HG03354 (cell line): ENCODE results near the gene CD300A.
"Not testable (repeated sequence)": the region's sequence is repeated elsewhere in the genome, so short reads cannot be mapped to it uniquely, and the experiment has no call there.

ENCODE experiments used
- ATAC-seq: cut with Tn5 transposase; IDR thresholded peaks from one replicate; pipeline ENCODE4 v1.9.1; 2021; ENCODE audit warnings: mild to moderate bottlenecking; ENCODE audit not compliant: unreplicated experiment, poor library complexity, severe bottlenecking

Gene CD300A

DNA sequence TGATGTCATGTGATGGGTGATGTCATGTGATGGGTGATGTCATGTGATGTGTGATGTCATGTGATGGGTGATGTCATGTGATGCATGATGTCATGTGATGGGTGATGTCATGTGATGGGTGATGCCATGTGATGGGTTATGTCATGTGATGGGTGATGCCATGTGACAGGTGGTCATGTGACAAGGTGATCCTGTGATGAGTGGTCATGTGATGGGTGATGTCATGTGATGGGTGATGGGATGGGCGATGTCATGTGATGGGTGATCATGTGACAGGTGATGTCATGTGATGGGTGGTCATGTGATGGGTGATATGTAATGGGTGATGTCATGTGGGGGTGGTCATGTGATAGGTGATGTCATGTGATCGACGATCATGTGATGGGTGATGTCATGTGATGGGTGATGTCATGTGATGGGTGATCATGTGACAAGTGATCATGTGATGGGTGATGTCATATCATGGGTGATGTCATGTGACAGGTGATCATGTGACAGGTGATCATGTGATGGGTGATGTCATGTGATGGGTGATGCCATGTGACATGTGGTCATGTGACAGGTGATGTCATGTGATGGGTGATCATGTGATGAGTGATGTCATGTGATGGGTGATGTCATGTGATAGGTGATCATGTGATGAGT lies 47.7 kb downstream of the CD300A start:
- no peak for ATAC-seq

DNA sequence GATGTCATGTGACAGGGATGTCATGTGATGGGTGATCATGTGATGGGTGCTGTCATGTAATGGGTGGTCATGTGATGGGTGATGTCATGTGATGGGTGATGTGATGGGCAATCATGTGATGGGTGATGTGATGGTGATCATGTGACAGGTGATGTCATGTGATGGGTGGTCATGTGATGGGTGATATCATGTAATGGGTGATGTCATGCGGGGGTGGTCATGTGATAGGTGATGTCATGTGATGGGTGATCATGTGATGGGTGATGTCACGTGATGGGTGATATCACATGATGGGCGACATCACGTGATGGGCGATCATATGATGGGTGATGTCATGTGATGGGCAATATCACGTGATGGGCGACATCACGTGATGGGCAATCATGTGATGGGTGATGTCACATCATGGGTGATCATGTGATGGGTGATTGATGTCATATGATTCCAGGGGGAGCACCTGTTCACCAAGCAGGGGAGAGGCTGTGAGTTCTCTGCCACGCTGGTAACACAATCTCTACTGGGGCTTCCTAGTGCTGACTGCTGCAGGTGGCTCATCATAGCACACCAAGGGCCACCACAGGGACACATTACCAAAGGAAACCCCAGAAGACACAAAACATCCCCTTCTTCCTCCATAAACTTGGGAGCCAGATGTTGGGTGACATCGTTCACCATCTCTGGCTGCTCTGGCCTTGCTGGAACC lies 48.3 kb downstream of the CD300A start:
- no peak for ATAC-seq

DNA sequence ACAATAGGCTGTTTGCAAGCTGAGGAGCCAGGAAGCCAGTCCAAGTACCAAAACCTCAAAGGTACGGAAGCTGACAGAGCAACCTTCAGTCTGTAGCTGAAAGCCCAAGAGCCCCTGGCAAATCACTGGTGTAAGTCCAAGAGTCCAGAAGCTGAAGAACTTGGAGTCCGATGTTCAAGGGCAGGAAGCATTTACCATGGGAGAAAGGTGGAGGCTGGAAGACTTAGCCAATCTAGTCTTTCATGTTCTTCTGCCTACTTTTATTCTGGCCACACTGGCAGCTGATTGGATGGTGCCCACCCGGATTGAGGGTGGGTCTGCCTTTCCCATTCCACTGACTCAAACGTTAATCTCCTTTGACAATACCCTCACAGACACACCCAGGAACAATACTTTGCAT lies 49.5 kb downstream of the CD300A start:
- no peak for ATAC-seq

DNA sequence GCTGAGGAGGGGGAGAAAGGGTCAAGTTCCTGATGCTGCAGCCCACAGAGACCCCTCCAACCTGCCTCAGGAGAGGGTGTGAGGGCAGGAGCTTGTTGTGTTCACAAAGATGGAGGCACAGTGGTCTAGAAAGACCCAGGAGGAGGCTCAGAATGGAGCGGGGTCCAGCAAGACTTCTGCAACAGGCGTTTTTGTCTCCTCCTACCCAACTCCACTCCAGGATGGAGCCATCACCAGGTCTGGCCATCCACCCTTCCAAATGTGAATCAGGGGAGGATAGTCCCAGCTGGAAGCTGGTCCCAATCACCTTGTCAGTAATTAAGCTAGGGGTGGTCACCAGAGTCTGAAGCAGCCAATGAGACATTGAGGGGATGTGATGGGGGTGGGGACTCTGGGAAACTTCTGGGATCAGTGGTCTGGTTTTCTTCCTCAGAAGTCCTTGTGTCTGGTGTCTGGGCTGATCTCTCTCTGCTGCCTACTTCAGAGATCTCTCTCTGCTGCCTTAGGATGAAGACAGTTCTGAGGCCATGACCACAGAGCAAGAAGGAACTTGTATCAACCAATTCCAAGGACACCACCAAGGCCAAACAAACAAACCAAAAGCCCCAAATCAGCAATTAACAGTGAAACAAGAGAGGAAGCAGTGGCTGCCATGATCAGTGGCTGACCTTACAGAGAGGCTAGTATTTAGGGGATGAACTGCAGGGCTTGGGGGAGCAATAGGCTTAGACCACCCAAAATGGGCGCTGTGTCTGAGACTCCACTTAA lies 50.3 kb downstream of the CD300A start:
- ATAC-seq: no peak

DNA sequence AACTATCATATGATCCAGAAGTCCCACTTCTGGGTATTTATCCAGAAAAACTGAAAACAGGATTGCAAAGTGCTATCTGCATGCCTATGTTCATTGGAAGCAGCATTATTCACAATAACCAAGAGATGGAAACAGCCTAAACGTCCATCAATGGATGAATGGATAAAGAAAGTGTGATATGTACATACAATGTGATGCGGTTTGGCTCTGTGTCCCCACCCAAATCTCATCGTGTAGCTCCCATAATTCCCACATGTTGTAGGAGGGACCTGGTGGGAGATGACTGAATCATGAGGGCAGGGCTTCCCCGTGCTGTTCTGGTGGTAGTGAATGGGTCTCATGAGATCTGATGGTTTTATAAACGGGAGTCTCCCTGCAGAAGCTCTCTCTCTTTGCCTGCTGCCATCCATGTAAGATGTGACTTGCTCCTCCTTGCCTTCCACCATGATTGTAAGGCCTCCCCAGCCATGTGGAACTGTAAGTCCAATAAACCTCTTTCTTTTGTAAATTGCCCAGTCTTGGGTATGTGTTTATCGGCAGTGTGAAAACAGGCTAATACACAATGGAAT lies 52.1 kb downstream of the CD300A start:
- ATAC-seq: not testable (repeated sequence)

DNA sequence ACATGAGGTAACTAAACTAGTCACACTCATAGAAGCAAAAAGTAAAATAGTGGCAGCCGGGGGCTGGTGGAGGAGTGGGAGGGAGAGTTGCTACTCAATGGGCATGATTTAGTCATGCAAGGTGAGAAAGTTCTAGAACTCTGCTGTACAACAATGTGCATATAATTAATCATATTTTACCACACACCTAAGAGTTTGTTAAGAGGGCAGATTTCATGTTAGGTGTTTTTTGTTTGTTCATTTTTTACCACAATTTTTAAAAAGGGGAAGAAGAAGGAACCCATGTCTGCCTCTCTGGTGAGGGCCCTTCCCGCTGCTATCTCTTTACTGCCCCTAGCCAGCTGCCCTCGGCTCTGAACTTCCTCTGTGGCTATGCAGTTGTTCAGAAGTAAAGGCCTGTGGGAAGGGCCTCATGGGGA lies 53.6 kb downstream of the CD300A start:
- ATAC-seq: no peak

DNA sequence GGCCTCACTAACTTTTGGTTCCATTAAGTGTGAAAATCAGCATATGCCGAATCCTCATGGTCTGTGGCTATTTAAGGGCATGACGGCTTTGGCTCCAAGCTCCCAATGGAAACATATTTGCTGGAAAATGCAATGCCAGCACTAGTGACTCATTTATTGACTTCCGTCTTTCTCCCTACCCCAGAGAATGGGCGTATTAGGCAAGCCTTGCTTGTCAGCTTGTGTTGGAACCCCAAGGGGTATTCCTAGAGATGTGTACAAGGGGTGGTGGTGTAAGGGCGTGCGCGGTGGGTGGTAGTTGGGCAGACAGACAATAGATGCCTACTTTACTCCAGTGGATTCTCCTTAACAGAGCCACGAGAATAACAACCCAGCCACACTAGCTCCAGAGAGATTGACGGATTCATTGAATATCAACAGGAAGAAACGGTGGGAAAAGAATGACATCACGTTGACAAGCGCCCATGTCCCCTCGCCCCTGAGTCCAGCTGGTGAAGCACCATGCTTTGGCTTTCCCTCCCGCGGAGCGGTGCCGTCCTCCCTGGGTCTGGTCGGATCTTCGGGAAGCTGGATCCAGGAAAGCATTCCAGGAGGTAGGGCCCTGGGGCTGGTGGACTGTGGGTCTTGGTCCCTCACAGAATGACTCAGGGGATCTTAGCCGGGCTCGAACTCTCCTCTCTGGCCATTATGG lies 54.5 kb downstream of the CD300A start:
- ATAC-seq: no peak

DNA sequence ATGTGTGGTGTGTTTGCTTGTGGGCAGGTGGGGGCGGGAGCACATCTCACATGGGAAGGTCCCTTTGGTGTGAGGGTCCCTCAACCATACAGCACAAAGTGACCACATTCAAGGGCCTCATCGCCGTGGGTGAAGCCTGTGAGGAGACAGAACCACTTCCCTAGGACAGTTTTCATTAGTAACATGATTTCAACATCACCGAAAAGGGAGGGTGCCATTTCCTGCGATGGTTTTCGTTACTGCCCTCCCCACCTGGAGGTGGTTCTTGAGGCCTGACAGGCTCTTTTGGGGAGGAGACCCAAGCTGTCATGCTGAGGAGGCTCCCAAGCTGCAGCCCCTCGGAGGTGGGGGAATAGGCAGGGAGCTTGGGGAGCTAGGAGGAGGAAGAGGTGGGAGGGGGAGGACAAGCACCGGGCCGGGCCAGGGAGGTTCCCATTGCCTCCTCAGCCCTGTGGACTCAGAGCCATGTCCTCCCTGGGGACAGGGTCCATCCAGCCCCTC lies 55.3 kb downstream of the CD300A start:
- ATAC-seq: no peak

DNA sequence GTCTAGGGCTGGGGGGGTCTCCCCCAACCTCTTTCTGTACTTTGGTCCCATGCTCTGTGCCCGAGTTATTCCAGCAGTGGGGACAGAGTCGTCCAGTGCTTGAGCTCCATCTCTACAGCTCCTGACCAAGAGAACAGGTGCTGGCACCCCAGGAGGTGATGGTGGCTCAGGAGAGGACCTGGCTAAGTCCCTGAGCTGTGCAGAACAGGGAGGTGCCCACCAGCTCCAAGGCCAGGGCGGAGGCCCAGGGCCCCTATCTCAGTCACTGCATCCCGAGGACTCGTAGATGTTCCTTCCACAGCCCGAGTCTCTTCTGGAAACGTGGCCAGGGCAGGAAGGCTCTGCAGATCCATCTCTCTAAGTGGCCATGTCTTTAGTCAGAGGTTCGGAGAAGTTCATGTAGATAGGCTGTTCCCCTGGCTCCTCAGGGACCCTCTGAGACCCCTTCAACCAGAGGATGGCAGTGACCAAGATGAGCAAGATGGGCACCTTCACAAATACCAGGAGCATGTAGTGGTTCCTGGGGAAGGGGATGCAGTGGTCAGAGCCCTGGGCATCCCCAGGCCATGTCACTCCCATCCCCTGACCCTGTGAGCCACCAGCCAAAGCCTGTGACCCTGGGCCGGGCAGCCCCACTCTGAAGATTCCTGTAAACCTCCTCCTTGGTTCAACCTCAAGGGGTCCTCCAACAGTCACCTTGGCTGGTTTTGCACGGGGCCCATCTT lies 56.1 kb downstream of the CD300A start:
- no peak for ATAC-seq

DNA sequence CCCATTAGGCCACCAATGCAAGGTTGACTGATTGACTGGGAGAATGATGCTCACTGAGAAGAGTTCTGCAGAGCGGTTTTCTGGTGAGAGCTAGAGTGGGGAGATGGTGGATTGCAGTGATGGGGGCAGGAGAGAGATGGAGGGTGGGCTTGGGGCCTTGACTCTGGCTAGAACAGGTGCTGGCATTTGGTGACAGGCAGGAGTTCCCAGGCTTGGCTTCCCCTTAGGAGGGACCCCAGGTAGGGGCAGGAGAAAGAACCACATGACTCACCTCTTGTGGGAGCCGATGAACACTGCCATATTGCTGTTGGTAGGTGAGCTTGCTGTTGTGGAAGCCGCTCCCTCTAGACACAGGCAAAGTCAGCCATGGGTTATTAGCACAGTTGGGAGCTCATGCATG lies 56.9 kb downstream of the CD300A start:
- no peak for ATAC-seq

DNA sequence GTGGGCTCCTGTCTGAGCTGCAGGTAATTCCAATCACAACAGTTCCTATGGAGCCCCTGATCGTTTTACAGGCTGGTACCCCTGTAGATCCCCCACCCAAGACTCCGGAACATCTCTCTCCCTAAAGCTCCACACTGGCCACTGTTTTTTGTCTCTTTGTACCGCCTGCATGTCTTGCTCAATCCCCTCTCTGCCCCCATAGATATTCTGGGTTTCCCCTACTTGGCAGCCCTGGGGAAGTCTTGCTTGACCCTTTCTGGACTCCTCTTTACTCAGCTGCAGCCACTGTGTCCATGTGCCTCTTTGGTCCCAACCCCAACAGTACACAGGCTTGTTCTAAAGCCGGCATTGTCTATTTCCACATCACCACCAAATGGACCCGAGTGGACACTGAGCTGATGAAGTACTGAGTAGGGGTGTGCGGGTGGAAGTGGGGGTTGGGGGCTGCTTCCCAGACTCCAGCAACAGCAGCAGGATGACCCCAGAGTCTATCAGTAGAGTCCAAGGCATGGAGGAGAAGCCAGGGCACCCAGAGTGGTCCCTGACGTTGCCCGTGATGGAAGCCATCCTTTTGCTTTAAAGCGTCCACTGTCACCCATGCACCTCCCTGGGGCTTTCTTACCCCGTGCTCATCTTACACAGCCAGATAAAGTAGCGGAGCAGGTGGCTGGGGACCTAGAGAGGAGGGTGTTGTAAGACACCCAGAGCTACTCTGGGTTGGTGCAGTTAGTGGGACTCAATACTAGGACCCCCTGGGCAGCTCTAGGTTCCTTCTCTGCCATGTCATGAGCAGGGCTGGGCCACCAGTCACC lies 58.4 kb downstream of the CD300A start:
- no peak for ATAC-seq

DNA sequence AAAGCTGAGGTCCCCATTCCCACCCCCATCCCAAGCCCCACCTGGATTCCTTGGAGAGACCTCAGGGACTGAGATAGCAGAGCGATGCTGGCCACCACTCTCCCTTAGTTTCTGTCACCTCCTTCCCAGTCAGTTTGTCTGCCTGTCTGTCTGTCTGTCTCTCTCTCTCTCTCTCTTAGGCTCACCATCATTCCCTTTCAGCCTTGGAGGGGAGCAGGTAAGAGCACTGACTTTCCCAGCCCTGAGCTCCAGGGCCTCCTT lies 59.0 kb downstream of the CD300A start:
- no peak for ATAC-seq

DNA sequence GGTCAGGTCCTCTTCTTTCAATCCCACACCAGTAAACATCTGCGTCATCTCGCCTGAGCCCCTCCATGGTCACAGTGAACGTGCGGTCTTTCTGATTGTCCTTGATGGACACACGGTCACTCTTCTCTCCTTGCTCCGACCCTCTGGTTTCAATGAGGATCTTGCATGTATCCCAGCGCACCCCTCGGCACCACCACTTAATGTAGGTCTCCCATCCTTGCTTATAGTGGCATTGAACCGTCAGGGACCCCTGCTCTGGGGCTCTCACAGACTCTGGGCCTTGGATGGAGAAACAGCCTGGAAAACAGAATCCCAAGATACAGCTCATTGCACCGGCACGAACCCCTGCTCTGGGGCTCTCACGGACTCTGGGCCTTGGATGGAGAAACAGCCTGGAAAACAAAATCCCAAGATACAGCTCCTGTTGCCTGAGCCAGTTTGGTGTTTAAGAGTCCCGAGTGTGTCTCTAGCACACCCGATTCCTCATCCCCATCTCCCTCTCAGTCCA lies 59.4 kb downstream of the CD300A start:
- ATAC-seq: no peak

DNA sequence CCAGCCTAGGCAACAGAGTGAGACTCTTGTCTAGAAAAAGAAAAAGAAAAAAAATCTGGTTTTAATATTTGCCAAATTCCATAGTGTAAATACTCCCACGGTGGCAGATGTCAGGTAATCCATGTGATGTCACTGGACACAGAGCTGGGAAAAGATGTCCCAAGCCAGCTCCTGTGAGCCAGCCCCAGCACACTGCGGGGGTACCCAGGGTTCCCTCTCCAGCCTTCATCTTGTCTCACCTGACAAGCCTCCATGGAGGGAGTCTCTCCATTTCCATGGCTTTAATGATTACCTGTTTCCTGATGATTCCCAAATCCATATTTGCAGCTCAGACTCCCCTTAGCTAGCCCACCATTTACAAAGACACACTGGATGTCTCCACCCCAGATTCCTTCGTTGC lies 60.2 kb downstream of the CD300A start:
- ATAC-seq: no peak

DNA sequence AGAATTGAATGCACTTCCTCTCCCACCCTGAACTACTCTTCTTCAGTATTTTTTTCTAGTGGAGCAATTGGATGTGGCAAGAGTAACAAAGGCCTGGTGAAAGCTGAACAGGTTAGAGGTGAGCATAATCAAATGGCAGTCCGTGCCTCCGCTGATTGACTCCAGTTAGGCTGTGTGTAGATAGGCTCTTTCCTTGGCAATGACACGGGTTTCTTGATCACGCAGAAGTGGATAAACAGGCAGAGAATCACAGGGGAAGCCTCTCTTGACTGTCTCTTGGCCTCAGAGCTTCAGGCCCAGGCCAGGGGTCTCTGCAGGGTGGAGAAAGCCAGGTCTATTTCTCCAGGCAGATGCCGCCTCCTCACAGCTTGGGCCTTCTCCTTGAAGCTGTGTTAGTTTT lies 60.6 kb downstream of the CD300A start:
- ATAC-seq: no peak

DNA sequence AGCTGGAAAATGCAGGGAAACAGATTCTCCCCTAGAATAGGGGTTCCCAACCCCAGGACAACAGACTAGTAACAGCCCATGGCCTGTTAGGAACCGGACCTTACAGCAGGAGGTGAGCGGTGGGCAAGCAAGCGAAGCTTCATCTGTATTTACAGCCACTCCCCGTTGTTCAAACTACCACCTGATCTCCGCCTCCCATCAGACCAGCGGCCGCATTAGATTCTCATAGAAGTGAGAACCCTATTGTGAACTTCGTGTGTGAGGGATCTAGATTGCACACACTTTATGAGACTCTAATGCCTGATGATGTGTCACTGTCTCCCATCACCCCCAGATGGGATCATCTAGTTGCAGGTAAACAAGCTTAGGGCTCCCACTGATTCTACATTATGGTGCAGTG lies 61.3 kb downstream of the CD300A start:
- no peak for ATAC-seq

DNA sequence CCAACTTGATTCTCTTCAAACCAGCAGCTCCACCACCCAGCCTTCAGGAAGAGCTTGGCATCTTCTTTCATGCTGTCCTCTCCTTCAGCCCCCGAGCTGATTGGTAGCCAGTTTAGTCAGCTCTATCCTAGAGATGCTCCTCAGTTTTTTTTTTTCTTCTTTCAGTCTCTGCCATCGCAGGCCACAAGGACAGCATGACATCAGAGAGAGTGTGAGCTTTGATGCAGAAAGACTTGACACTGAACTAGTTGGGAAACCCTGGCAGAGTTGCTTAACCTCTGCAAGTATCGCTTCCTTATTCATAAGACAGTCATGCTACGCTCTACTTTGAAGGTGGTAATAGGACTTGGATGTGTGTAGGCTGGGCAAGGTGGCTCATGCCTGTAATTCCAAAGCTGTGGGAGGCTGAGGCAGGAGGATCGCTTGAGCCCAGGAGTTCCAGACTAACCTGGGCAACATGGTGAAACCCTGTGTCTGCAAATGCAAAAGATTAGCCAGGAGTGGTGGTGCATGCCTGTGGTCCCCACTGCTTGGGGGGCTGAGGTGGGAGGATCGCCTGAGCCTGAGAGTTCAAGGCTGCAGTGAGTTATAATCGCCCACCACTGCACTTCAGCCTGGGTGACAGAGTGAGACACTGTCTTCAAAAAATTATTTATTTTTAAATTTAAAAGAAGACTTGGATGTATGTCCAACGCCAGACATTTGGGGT lies 62.2 kb downstream of the CD300A start:
- peak; percentile 82 for ATAC-seq

DNA sequence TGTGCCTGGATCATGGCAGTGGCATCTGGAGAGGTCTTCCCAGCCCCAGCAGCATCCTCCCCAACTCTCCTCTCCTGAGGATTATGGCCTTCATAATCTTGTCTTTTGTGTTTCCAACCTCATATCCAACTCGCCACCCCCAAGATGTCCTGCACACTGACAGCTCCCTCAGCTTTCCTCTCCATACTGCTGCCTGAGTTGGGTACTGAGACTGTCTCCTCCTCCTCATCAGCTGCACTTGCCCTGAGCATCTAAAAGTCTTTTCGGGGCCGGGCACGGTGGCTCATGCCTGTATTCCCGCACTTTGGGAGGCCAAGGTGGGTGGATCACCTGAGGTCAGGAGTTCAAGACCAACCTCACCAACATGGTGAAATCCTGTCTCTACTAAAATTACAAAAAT lies 62.8 kb downstream of the CD300A start:
- ATAC-seq: no peak
